ENCODE results near the gene ANKS1B.
"Not testable (repeated sequence)": the region's sequence is repeated elsewhere in the genome, so short reads cannot be mapped to it uniquely, and the experiment has no call there.

The ANKS1B gene

DNA sequence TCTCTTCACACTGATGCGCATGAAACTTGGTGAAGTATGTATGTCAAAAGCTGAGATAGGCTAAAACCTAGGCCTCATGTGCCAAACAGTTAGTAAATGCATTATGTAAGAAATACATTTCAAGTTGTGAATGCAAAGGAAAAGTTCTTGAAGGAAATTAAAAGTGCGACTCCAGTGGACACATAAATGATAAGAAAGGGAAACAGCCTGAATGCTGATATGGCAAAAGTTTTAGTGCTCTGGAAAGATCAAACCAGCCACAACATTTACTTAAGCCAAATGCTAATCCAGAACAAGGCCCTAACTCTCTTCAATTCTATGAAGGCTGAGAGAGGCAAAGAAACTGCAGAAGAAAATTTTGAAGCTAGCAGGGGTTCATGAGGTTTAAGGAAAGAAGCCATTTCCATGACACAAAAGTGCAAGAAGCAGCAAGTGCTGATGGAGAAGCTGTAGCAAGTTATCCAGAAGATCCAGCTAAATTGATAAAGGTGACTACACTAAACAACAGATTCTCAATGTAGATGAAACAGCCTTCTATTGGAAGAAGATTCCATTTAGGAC, 262.9 kb downstream of the ANKS1B start:
- in situ Hi-C loops (cut with MboI; ENCODE audit: low pct_unique_long_range_greater_than_20kb, low sequenced_read_pairs, unreplicated experiment), result no loop called here
- DNase-seq (ENCODE audit: low spot score), result no peak
- no peak for TF ChIP-seq CTCF (IDR thresholded peaks at IDR 0.05; ENCODE audit: extremely low read depth, insufficient read depth, missing control alignments)

DNA sequence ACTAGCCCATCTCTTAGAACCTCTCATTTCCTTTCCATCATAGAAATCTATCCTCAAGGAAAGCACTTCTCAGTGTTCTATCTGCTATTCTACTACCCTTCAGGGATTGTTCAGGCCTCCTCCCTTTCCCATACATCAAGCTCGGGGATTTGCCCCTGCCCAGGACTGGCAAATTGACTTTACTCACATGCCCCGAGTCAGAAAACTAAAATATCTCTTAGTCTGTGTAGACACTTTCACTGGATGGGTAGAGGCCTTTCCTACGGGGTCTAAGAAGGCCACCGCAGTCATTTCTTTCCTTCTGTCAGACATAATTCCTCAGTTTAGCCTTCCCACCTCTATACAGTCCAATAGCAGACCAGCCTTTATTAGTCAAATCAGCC, 264.7 kb downstream of the ANKS1B start:
- DNase-seq (ENCODE audit: low spot score); in situ Hi-C loops (cut with MboI; ENCODE audit: low pct_unique_long_range_greater_than_20kb, low sequenced_read_pairs, unreplicated experiment): not testable (repeated sequence)

- in situ Hi-C loops (cut with MboI; ENCODE audit: low pct_unique_long_range_greater_than_20kb, low sequenced_read_pairs, unreplicated experiment); DNase-seq (ENCODE audit: low spot score): not testable (repeated sequence)
Observed at GRCh38 chr12:99719411-99720082, 265.2 kb downstream of the ANKS1B start.

GRCh38 chr12:99715841-99716510, 268.8 kb downstream of the ANKS1B start:
- in situ Hi-C loops (cut with MboI; ENCODE audit: low pct_unique_long_range_greater_than_20kb, low sequenced_read_pairs, unreplicated experiment); DNase-seq (ENCODE audit: low spot score): not testable (repeated sequence)

- DNase-seq (ENCODE audit: low spot score); in situ Hi-C loops (cut with MboI; ENCODE audit: low pct_unique_long_range_greater_than_20kb, low sequenced_read_pairs, unreplicated experiment): not testable (repeated sequence)
Observed at GRCh38 chr12:99714921-99715320, 269.8 kb downstream of the ANKS1B start.

DNA sequence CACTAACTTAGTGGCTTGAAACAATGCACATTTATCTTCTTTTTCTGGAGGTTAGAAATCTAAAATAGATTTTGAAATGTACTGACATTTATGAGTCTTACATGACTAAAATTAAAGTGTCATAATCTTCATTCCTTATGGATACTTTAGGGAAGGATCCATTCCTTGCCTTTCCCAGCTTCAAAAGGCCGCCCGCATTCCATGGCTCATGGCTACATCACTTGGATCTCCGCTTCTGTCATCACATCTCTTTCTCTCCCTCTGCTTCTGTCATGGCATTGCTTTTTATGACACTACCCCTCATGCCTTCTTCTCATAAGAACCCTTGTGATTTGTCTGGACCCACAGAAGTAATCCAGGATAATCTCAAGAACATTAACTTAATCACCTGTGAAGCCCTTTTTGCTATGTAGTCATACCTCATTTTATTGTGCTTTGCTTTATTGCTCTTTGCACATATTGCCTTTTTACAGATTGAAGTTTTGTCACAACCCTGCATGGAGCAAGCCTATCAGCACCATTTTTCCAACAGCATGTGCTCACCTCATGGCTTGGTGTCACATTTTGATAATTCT, 270.7 kb downstream of the ANKS1B start:
- TF ChIP-seq CTCF (IDR thresholded peaks at IDR 0.05; ENCODE audit: extremely low read depth, insufficient read depth, missing control alignments), result no peak

DNA sequence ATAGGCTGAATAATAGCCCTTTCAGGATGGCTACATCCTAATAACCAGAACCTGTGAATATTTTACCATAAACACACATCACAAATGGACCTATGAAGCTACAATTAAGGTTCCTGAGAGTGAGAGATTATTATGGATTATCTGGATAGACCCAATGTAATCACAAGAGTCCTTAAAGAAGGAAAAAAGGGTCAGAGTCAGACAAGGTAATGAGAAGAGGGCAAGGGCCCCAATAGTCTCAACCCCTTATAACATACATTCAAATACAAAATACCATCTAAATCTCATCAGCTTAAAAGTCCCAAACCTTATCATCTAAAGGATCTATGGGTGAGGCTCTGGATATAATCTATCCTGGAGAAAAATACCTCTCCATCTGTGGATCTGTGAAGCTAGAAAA, 272.5 kb downstream of the ANKS1B start:
- in situ Hi-C loops (cut with MboI; ENCODE audit: low pct_unique_long_range_greater_than_20kb, low sequenced_read_pairs, unreplicated experiment), result no loop called here
- TF ChIP-seq CTCF (IDR thresholded peaks at IDR 0.05; ENCODE audit: extremely low read depth, insufficient read depth, missing control alignments), result no peak
- no peak for DNase-seq (ENCODE audit: low spot score)

More for the DNA sequence above, 270.7 kb downstream of the ANKS1B start:
- in situ Hi-C loops (cut with MboI; ENCODE audit: low pct_unique_long_range_greater_than_20kb, low sequenced_read_pairs, unreplicated experiment), result no loop called here
- no peak for DNase-seq (ENCODE audit: low spot score)

- no peak for DNase-seq (ENCODE audit: low spot score)
- in situ Hi-C loops (cut with MboI; ENCODE audit: low pct_unique_long_range_greater_than_20kb, low sequenced_read_pairs, unreplicated experiment), result no loop called here
- no peak for TF ChIP-seq CTCF (IDR thresholded peaks at IDR 0.05; ENCODE audit: extremely low read depth, insufficient read depth, missing control alignments)
Observed at GRCh38 chr12:99711246-99711645, 273.5 kb downstream of the ANKS1B start.

Data from GM13977 (cell line).